Smooth muscle cell (in vitro differentiated cells): ENCODE data around the gene PBXIP1. TPM values are rescaled to one million over a fixed set of nuclear protein-coding genes. Genes with fewer than 3 reads are reported as not detected.
A peak's percentile ranks its signal among the peaks of the same experiment; 100 is the strongest.

Source experiments
- DNase-seq: peaks from one replicate; lab custom pipeline; 2025; ENCODE audit not compliant: unreplicated experiment; lab: John Stamatoyannopoulos, UW
- H2AFZ ChIP-seq: fragments of 200-600 bp; sonication (generic); 2 replicates; pipeline ENCODE4 v1.6.0; 2016; ENCODE audit warnings: antibody characterized with exemption, low read depth, mild to moderate bottlenecking
- H3F3A ChIP-seq: fragments of 200-600 bp; sonication (generic); 2 replicates; pipeline ENCODE4 v1.6.0; 2017; ENCODE audit warnings: antibody characterized with exemption, low read depth
- H3K27ac ChIP-seq: fragments of 200-600 bp; sonication (generic); 2 replicates; pipeline ENCODE4 v1.5.1; 2016; ENCODE audit warnings: low read depth, mild to moderate bottlenecking
- H3K27me3 ChIP-seq: fragments of 200-600 bp; sonication (generic); 2 replicates; pipeline ENCODE4 v1.6.1; 2016; ENCODE audit warnings: low read depth, mild to moderate bottlenecking
- H3K36me3 ChIP-seq: fragments of 200-600 bp; sonication (generic); 2 replicates; pipeline ENCODE4 v1.5.1; 2016; ENCODE audit warnings: low read depth
- H3K4me1 ChIP-seq: fragments of 200-600 bp; sonication (generic); 2 replicates; pipeline ENCODE4 v1.5.1; 2016; ENCODE audit warnings: low read depth
- H3K4me2 ChIP-seq: fragments of 200-600 bp; sonication (generic); 2 replicates; pipeline ENCODE4 v1.6.0; 2016; ENCODE audit warnings: mild to moderate bottlenecking
- H3K4me3 ChIP-seq: fragments of 200-600 bp; sonication (generic); 2 replicates; pipeline ENCODE4 v1.5.1; 2016; ENCODE audit warnings: mild to moderate bottlenecking
- H3K79me2 ChIP-seq: fragments of 200-600 bp; sonication (generic); 2 replicates; pipeline ENCODE4 v1.6.0; 2016; ENCODE audit warnings: low read depth, mild to moderate bottlenecking
- H3K9ac ChIP-seq: fragments of 200-600 bp; sonication (generic); 2 replicates; pipeline ENCODE4 v1.6.0; 2016; ENCODE audit warnings: low read depth
- H3K9me3 ChIP-seq: fragments of 200-600 bp; sonication (generic); replicated peaks from 2 replicates; pipeline ENCODE4 v1.5.1; 2016; ENCODE audit warnings: low read depth
- H4K20me1 ChIP-seq: fragments of 200-600 bp; sonication (generic); 2 replicates; pipeline ENCODE4 v1.6.0; 2016; ENCODE audit warnings: low read depth
- WGBS: methylation state at CpG from one replicate; pipeline ENCODE4 v1.1.7; 2016; ENCODE audit warnings: low lambda C conversion rate; 5-methylcytosine and 5-hydroxymethylcytosine counted together
- polyA plus RNA-seq: library from polyadenylated mRNA; unstranded; fragments of >200 nt; fragmentation: Nextera tagmentation; extraction: Ambion mirVana; gene quantifications from 2 replicates; pipeline ENCODE4 v1.2.1, GENCODE V29; 2016
- total RNA-seq: library from RNA; depleted of rRNA; stranded (reverse); fragments of >200 nt; gene quantifications from 2 replicates; pipeline ENCODE4 v1.2.3, GENCODE V29; 2014
- TF ChIP-seq, protein P1 (sequence below): fragments of 200-600 bp; sonication (generic); IDR thresholded peaks from 2 replicates; pipeline ENCODE4 v1.5.1; 2017; ENCODE audit warnings: borderline replicate concordance, mild to moderate bottlenecking, antibody characterized with exemption; ENCODE audit not compliant: insufficient read depth, poor library complexity, severe bottlenecking

The PBXIP1 gene
- total and polyA plus RNA-seq, 2 experiments from 2014 or later, result 40.5 to 41.9 TPM

DNA sequence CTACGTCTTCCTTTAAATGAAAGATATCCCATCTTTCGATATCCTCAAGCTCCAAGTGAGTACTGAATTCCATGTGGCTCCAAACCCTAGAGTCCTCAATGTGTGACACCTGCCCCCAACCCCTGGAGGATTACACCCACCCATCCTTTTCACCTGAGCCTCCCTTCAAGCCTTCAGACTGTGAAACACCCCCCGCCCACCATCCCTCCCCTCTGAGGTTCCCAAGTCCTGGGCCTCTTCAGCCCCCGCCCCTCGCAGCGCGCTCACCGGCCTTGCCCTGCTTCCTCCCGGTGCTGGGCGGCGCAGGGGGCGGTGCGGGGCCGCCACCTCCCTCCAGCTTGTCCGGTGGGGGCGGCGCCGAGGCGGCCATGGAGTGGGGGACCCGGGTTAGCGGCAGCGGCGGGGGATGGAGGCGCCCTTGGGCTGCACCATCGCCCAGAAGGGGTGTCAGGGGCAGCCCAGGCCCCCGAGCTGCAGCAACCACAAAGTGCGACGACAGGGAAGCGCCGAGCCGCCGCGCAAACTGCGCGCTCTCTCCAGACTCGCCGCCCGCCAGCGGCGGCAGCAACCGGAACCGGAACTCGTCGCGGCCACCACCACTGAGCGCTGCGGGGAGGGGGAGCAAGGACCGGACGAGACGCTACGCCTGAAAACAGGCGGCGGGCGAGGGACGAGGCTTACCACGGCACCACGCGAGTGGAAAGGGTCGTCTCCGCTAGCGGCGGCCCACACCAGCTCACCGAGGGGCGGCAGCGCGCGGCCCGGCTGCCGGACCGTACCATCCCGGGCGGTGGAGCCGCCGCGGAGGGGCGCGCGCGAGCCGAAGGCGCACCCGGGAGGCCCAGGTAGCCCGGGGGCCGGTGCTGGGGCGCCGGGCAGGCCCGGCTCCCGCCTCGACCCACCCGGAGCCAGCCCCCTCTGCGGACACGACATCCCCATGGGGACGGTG is 5.6 kb upstream of the PBXIP1 start, which contains the start of gene PYGO2:
TSS of gene PYGO2 (minus strand) at position 576 of the 949 bp plus-strand sequence. CDS start at position 370, 206 bp downstream.
- H3K36me3 ChIP-seq, result peaks cover 5% of the 10 kb centered on the region
- H3K4me2 ChIP-seq, result peak within 1 kb of the TSS; percentile 95
- H3K27ac ChIP-seq, result peak within 1 kb of the TSS; percentile 85
- peak within 1 kb of the TSS; percentile 83 for H3K9ac ChIP-seq
- H3K9me3 ChIP-seq, result no peaks in the 10 kb centered on the region
- peaks cover 10% of the 10 kb centered on the region for H3K79me2 ChIP-seq
- peaks cover 17% of the 10 kb centered on the region for H3F3A ChIP-seq
- H3K4me3 ChIP-seq, result peak within 1 kb of the TSS; percentile 82
- no peak within 1 kb of the TSS for H2AFZ ChIP-seq
- DNase-seq, result peak; percentile 66
- no peaks in the 10 kb centered on the region for H3K27me3 ChIP-seq
- peaks cover 7% of the 10 kb centered on the region for H4K20me1 ChIP-seq
- TF ChIP-seq, protein P1, sequence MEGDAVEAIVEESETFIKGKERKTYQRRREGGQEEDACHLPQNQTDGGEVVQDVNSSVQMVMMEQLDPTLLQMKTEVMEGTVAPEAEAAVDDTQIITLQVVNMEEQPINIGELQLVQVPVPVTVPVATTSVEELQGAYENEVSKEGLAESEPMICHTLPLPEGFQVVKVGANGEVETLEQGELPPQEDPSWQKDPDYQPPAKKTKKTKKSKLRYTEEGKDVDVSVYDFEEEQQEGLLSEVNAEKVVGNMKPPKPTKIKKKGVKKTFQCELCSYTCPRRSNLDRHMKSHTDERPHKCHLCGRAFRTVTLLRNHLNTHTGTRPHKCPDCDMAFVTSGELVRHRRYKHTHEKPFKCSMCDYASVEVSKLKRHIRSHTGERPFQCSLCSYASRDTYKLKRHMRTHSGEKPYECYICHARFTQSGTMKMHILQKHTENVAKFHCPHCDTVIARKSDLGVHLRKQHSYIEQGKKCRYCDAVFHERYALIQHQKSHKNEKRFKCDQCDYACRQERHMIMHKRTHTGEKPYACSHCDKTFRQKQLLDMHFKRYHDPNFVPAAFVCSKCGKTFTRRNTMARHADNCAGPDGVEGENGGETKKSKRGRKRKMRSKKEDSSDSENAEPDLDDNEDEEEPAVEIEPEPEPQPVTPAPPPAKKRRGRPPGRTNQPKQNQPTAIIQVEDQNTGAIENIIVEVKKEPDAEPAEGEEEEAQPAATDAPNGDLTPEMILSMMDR, result peak; percentile 54
- H3K4me1 ChIP-seq, result peaks cover 28% of the 10 kb centered on the region
- 2% methylated on average over 78 of the region's 93 CpGs for WGBS

GRCh38 chr1:154960446-154961136 is 4.7 kb upstream of the PBXIP1 start:
- Histone ChIP-seq H3F3A (peaks cover 10% of the 10 kb centered on the region), H3K9ac (peak overlapping the region; percentile 83), H2AFZ (no peak overlapping the region), H4K20me1 (peaks cover 3% of the 10 kb centered on the region), H3K4me1 (peaks cover 30% of the 10 kb centered on the region), H3K27me3 (no peaks in the 10 kb centered on the region), H3K4me2 (peak overlapping the region; percentile 95), H3K36me3 (peaks cover 5% of the 10 kb centered on the region), H3K79me2 (peaks cover 8% of the 10 kb centered on the region), H3K9me3 (no peaks in the 10 kb centered on the region), H3K27ac (peak overlapping the region; percentile 85), H3K4me3 (peak overlapping the region; percentile 82)
- DNase-seq, result no peak
- TF ChIP-seq, protein P1, result no peak
- 69% methylated on average over 10 of the region's 10 CpGs for WGBS

DNA sequence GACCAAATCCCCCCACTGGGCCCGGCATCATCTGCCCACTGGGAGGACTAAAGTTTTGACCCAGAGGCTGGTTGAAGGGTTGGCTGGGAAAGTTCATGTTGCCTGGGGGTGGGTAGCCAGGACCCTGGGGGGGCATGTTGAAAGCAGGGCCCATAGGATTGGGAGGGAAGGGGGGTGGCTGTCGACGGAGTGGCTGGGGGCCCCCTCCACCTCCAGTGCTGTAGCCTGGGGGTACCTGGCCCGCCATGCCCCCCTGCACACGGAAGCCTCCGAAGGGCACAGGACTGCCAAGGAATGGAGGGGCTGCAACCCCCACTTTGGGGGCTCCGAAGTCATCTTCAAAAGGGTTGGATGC is 3.5 kb upstream of the PBXIP1 start:
- DNase-seq, result no peak
- Histone ChIP-seq H3K4me2 (no peak overlapping the region), H3F3A (peaks cover 4% of the 10 kb centered on the region), H3K4me1 (peaks cover 35% of the 10 kb centered on the region), H3K4me3 (no peak overlapping the region), H3K9me3 (no peaks in the 10 kb centered on the region), H3K36me3 (peaks cover 5% of the 10 kb centered on the region), H3K79me2 (peaks cover 15% of the 10 kb centered on the region), H3K9ac (no peak overlapping the region), H4K20me1 (no peaks in the 10 kb centered on the region), H3K27me3 (no peaks in the 10 kb centered on the region), H2AFZ (no peak overlapping the region), H3K27ac (no peak overlapping the region)
- WGBS, result 95% methylated on average over 7 of the region's 7 CpGs
- TF ChIP-seq, protein P1, result no peak
